Measurements from ENCODE around the gene ARID5B.

The ARID5B gene

GRCh38 chr10:61986382-61986781 is 84.9 kb downstream of the ARID5B start:
- no peak for DNase-seq (ENCODE audit: low read depth in 1 of 2, low spot score in 1 of 2)

- no peak for DNase-seq (ENCODE audit: low read depth in 1 of 2, low spot score in 1 of 2)
Observed at GRCh38 chr10:61986788-61987492, 85.4 kb downstream of the ARID5B start.

- DNase-seq (ENCODE audit: low read depth in 1 of 2, low spot score in 1 of 2): no peak
Observed at GRCh38 chr10:61987537-61987936, 86.0 kb downstream of the ARID5B start.

- DNase-seq (ENCODE audit: low read depth in 1 of 2, low spot score in 1 of 2): no peak
Observed at GRCh38 chr10:61987951-61988379, 86.5 kb downstream of the ARID5B start.

- DNase-seq (ENCODE audit: low read depth in 1 of 2, low spot score in 1 of 2): no peak
Observed at GRCh38 chr10:61989995-61990760, 88.7 kb downstream of the ARID5B start.

- no peak for DNase-seq (ENCODE audit: low read depth in 1 of 2, low spot score in 1 of 2)
Observed at GRCh38 chr10:61990761-61991135, 89.2 kb downstream of the ARID5B start.

- DNase-seq (ENCODE audit: low read depth in 1 of 2, low spot score in 1 of 2): no peak
Observed at GRCh38 chr10:61991166-61991565, 89.7 kb downstream of the ARID5B start.

GRCh38 chr10:61992059-61992460 is 90.6 kb downstream of the ARID5B start:
- no peak for DNase-seq (ENCODE audit: low read depth in 1 of 2, low spot score in 1 of 2)

- peak in 1 of 2 donors; percentile 34 for DNase-seq (ENCODE audit: low read depth in 1 of 2, low spot score in 1 of 2)
Observed at GRCh38 chr10:61992671-61993668, 91.5 kb downstream of the ARID5B start.

GRCh38 chr10:61993711-61994401 is 92.4 kb downstream of the ARID5B start:
- no peak for DNase-seq (ENCODE audit: low read depth in 1 of 2, low spot score in 1 of 2)

- DNase-seq (ENCODE audit: low read depth in 1 of 2, low spot score in 1 of 2): no peak
Observed at GRCh38 chr10:61994405-61995219, 93.1 kb downstream of the ARID5B start.

GRCh38 chr10:61995220-61995503 is 93.7 kb downstream of the ARID5B start:
- no peak for DNase-seq (ENCODE audit: low read depth in 1 of 2, low spot score in 1 of 2)

GRCh38 chr10:61998937-61999336 is 97.4 kb downstream of the ARID5B start:
- DNase-seq (ENCODE audit: low read depth in 1 of 2, low spot score in 1 of 2): no peak

- DNase-seq (ENCODE audit: low read depth in 1 of 2, low spot score in 1 of 2): no peak
Observed at GRCh38 chr10:62000037-62000603, 98.6 kb downstream of the ARID5B start.

GRCh38 chr10:62000726-62001125 is 99.2 kb downstream of the ARID5B start:
- DNase-seq (ENCODE audit: low read depth in 1 of 2, low spot score in 1 of 2): no peak

- DNase-seq (ENCODE audit: low read depth in 1 of 2, low spot score in 1 of 2): no peak
Observed at GRCh38 chr10:62001898-62002297, 100.4 kb downstream of the ARID5B start.

- no peak for DNase-seq (ENCODE audit: low read depth in 1 of 2, low spot score in 1 of 2)
Observed at GRCh38 chr10:62002753-62003152, 101.3 kb downstream of the ARID5B start.

- no peak for DNase-seq (ENCODE audit: low read depth in 1 of 2, low spot score in 1 of 2)
Observed at GRCh38 chr10:62004042-62004441, 102.5 kb downstream of the ARID5B start.

- DNase-seq (ENCODE audit: low read depth in 1 of 2, low spot score in 1 of 2): no peak
Observed at GRCh38 chr10:62005281-62005680, 103.8 kb downstream of the ARID5B start.

GRCh38 chr10:62005687-62006086 is 104.2 kb downstream of the ARID5B start:
- DNase-seq (ENCODE audit: low read depth in 1 of 2, low spot score in 1 of 2): no peak

All from stimulated activated CD4-positive, alpha-beta T cell treated with anti-CD3 and anti-CD28 coated beads, Interleukin-15, amount 100 ng/mL, for 1 hour (primary cell).